HG03135 (cell line): ENCODE measurements around the gene AP1B1.

ENCODE experiments used
- ATAC-seq: cut with Tn5 transposase; IDR thresholded peaks from one replicate; pipeline ENCODE4 v1.9.1; 2021; ENCODE audit warnings: mild to moderate bottlenecking, moderate library complexity; ENCODE audit not compliant: unreplicated experiment

AP1B1 gene

GRCh38 chr22:29314537-29315285 lies 73.7 kb downstream of the AP1B1 start:
- no peak for ATAC-seq

DNA sequence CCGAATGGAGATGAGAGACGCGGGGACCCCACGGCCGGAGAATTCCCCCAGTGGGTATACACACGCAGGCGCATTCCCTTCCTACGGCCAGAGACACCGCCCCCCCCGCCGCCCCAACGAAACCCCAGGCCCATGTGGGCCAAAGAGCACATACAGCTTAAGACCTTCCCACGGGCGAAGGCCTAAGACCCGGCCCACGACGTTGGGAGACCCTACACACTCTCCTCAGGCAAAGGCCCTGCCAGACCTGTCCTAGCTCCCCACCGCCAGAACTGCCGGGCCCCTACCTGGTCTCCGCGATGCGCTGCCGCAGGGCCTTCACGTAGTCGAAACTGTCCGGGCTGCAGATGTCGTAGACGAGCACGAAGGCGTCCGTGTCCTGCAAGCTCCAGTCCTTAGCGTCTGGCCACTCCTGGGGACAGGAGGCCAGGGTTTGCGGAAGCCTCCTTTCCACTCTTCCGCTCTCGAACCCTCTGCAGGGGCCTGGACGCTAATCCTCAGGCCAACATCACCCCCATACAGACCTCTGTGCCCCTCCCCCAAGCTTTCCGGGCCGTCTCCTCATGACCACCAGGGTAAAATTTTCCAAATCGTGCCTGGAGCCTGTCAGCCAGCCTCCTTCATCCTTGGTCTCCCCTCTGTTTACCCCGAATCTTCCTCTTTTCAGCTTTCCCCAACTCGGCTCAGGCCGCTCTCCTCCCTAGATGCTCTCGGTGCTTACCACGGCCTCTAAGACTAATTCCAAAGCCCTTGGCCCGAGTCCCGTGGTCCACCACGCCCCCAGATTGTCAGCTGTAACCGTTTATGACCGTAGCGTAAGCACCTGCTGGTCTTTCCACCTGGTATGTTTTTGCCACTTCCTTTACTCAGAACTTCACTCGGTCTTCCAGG lies 74.5 kb downstream of the AP1B1 start:
- ATAC-seq: no peak

DNA sequence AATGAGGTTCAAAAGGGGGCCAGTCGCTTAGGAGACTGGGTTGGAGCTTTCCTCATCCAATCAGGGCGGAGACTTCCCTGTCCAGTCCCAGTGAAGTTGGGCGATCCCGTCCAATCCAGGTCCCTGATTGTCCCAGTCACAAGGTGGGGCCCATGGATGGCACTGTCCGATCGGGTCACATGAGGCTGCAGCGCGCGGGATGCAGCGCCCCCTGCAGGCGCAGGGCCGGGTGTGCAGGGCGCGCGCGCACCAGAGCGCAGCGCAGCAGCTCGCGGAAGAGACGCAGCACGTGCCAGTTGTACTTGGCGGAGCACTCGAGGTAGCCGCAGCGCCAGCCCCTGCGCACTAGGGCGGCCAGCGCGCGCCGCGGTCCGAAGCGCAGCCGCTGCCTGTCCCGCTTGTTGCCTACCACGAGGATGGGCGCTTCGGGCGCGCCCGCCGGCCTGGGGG lies 75.2 kb downstream of the AP1B1 start:
- ATAC-seq: no peak

GRCh38 chr22:29312218-29313125 lies 75.9 kb downstream of the AP1B1 start:
- no peak for ATAC-seq

- ATAC-seq: no peak
Observed at GRCh38 chr22:29311464-29312217, 76.7 kb downstream of the AP1B1 start.

DNA sequence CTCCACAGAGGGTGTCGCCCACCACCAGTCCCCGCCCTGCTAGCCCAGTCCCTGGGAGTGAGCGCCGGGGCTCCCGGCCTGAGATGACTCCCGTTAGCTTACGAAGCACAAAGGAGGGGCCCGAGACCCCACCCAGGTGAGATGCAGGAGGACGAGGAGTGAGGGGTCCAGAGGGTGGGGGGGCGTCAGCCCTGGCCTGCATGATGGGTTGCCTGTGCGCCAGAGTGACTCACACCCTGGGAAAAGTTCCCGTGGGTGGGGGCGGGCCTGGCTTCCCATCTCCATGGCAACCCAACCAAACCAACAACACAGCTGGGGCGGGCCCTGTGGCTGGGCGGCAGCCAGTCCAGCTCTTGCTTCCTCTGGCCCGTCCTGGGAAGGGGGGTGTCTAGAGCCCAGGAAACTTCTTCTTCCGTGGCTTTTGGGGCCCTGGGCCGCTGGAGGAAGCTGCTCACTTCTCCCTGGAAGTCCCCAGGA lies 77.5 kb downstream of the AP1B1 start:
- ATAC-seq: no peak

DNA sequence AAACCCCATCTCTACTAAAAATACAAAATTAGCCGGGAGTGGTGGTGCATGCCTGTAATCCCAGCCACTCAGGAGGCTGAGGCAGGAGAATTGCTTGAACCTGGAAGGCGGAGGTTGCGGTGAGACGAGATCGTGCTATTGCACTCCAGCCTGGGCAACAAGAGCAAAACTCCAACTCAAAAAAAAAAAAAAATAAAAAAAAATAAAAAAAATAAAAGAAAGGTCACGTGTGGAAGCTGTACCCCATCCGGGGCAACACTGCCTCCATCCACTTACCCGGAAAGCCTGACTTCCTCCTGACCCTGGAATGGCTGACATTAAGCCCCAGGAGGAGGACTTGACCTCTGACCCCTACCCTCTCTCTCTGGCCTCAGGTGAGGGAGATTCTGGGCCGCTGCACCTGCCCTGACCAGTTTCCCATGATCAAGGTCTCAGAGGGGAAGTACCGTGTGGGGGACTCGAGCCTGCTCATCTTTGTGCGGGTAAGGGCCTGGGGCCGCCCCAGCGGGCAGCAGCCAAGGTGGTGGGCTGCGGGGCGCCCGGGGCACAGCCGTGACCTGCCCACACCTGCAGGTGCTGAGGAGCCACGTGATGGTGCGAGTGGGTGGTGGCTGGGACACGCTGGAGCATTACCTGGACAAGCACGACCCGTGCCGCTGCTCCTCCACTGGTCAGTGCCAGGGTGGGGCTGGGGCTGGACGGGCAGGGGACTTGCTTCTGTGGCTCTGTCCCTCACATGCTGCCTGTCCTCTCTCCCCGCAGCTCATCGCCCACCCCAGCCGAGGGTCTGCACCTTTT lies 78.1 kb downstream of the AP1B1 start:
- ATAC-seq: no peak

DNA sequence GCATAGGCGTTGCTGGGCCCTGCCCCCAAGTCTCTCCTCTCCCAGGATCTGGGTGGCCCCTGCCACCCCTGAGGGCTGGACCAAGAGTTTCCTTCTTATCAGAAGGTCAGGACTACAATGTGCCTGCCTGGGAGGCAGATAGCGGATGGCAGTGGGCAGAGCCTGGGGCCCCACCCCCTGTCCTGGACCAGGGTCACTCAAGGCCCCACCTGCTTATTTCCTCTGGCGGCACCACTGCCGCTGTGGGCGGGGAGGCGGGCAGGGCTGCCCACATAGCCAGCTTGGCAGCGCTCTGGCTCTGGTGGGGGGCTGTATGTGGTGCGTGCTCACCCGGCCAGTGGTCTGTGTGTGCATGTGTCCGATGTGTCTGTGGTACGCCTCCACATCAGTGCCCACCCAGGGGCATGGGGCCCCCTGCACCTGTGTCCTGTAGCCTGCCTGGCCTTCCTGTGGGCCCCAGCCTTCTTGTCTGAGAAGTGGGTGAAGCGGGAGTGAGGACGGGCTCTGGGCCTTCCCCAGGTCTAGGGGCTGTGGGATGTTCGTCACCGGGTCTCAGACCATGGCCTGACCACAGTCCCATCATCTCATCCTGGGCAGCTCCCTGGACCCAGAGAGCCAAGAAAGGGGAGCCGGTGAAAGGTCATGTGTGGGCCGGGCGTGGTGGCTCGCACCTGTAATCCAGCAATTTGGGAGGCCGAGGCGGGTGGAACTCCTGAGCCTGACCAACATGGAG lies 78.9 kb downstream of the AP1B1 start:
- ATAC-seq: no peak

GRCh38 chr22:29308791-29309262 lies 79.5 kb downstream of the AP1B1 start:
- ATAC-seq: no peak

DNA sequence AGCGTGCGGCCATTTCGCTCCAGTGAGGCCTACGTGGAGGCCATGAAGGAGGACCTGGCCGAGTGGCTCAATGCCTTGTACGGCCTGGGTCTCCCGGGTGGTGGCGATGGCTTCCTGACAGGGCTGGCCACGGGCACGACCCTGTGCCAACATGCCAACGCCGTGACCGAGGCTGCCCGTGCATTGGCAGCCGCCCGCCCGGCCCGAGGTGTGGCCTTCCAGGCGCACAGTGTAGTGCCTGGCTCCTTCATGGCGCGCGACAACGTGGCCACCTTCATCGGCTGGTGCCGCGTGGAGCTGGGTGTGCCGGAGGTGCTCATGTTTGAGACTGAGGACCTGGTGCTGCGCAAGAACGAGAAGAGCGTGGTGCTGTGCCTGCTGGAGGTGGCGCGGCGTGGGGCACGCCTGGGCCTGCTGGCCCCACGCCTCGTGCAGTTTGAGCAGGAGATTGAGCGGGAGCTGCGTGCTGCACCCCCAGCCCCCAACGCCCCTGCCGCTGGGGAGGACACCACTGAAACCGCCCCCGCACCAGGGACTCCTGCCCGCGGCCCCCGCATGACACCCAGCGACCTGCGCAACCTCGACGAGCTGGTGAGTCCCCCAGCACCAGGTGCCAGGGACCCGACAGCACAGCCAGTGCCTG lies 80.1 kb downstream of the AP1B1 start:
- no peak for ATAC-seq

DNA sequence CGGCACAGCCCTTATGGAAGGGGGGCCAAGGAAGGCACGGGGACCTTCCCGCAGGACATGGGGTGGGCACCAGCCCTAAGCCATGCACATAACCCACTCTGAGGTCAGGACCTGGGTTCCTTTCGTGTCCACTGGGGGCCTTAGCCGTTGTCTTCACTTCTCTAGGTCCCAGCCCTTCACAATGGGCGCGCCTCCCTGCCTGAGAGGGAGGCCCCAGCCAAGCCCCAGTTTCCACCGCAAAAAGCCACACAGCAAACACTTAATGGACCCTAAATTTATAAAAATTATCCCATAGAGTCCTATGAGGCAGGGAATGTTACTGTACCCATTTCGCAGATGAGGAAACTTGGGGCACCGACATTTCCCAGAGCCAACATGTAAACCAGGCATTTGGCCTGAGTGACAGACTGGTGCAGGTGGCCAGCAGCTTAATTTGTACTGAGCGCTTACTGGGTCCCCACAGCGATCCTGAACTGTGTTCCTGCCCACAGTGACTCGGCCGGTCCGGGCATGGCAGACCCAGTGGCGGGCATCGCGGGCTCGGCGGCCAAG lies 80.7 kb downstream of the AP1B1 start:
- no peak for ATAC-seq

DNA sequence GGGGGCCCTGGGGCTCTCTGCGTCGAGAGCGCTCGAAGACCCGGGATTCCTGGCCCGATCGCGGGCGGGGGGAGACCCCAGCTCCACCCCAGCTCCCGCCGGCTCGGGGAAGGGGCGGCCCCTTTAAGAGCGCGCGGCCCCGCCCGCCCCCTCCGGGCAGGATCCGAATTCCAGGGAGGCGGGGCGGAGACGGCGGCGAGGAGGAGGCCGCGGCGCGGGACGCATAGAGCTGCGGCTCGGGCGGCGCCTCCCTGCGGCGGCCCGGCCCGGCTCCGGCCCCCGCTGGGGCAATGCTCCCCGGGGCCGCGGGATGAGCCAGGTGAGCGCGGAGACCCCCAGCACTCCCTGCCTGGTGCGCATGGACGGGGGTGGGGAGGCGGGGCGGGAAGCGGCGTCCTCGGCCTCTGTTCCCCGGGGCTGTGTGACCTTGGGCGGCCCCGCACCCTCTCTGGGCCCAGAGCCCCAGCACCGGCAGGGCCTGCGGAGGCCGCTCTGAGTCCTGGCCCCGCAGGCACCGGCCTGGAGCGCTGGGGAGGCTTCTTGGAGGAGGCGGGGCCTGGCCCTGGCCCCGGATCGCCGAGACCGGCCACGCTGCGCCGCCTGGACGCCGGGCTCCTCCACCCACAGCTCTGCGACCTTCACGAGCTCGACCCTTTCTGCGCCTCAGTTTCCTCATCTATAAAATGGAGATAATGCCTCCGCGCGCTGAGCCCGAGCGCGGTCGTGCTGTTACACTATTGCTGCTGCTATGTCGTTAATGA lies 81.4 kb downstream of the AP1B1 start:
- no peak for ATAC-seq

DNA sequence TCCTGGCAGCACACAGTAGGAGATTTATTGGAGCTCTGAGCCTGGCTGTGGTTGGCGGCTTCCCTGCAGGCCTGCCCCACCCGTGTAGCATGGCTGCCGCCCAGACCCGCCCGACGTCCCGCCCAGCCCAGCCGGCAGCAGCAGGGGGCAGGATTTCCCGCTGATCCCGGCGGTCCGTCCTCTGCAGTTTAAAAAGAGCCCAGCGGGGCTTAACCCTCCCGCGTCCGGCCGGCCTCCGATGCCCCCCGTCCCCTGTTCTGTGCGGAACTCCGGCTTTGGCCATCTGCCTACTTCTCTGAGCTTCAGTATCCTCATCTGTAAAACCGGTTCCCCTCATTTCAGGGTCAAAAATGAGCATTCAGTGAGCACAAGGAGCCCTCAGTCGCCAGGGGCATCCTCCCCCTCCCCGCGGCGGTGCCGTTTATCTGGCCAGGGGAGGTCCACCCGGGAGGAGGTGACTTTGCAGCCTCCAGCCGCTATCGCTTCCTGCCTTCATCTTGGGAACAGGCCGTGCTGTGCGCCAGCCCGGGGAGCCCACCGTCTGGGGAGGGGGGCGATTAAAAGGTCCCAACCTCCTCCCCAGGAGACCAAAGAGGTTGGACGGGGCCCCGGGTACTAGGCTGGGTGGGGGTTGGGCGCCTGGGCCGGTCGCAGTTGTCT lies 82.1 kb downstream of the AP1B1 start, which contains the start of gene GAS2L1:
Gene GAS2L1, plus strand, starts transcription at position 476 of the 660 bp plus-strand sequence. CDS start 1,456 bp downstream, outside the sequence.
- no peak for ATAC-seq

DNA sequence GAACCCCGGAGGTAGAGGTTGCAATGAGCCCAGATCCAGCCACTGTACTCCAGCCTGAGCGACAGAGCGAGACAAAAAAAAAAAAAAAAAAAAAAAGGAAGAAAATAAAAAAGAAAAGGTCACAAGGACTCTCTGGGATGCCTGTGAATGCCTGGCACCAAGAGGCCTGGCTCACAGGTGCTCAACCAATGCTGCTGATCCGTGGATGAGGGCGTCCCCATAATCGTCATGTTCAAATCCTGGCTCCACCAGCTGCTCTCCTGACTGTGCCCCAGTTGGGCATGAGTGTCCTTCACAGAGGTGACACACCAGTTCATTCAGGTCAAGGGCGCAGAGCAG lies 82.6 kb downstream of the AP1B1 start:
- ATAC-seq: no peak

DNA sequence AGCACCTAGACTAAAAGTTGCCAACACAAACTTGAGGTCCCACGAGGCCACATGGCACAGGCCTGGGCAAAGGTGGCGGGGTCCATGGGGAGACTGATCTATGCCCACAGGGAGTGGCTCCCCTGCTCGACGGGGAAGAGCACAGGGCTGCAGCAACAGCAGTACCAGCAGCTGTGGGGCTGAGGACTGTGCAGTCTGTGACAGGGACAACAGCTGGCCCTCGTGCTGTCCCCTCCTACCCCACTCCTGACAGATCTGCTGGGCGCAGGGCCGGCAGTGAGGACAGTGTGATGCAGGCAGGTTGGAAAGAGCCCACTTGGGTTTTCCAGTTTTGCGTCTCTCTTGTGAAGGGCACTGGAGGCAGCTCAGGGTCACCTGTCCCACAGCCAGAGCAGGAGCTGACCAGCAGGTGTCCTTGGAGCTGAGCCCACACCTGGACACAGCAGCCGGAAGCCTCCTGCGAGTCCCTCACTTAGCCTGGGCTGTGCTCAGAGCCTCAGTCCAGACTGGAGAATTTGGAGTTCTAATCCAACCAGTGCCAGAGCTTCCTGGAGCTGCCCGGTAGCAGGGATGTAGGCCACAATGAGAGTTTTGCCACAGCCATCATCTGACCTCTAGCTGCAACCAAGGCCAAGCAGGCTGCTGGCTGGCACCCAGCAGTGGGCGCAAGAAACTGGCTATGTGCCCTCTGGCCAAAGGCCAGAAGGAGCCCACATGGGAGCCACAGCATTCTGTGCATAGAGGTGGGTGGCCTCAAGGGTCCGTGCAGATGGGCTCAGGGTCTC lies 85.5 kb downstream of the AP1B1 start:
- no peak for ATAC-seq

GRCh38 chr22:29302402-29302680 lies 86.0 kb downstream of the AP1B1 start:
- no peak for ATAC-seq
